HL-60/S4 treated with retinoic acid at 250 ng/mL for 4 days and 3 days (cell line): ENCODE measurements around the gene PRM3.
"Not testable (repeated sequence)": the region's sequence is repeated elsewhere in the genome, so short reads cannot be mapped to it uniquely, and the experiment has no call there.

Experiments used
- in situ Hi-C: fragments of 300-500 bp; cut with MboI; formaldehyde crosslinking; loops from 2 replicates; pipeline ENCODE4 v1.7.0; 2022; ENCODE audit warnings: low sequenced_read_pairs

The PRM3 gene

DNA sequence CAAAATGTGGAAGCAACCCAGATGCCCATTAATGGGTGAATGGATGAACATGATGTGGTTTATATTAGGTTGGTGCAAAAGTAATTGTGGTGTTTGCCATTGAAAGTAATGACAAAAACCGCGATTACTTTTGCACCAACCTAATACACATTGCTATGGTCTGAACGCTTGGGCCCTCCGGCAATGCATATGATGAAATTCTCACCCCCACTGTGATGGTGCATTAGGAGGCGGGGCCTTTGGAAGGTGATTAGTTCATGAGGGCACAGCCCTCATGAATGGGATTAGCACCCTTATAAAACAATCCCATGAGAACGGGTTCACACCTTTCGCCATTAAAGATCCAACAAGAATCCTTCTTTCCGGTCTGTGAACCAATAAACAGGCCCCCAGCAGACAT lies 33.0 kb upstream of the PRM3 start:
- in situ Hi-C loops, result no loop called here

DNA sequence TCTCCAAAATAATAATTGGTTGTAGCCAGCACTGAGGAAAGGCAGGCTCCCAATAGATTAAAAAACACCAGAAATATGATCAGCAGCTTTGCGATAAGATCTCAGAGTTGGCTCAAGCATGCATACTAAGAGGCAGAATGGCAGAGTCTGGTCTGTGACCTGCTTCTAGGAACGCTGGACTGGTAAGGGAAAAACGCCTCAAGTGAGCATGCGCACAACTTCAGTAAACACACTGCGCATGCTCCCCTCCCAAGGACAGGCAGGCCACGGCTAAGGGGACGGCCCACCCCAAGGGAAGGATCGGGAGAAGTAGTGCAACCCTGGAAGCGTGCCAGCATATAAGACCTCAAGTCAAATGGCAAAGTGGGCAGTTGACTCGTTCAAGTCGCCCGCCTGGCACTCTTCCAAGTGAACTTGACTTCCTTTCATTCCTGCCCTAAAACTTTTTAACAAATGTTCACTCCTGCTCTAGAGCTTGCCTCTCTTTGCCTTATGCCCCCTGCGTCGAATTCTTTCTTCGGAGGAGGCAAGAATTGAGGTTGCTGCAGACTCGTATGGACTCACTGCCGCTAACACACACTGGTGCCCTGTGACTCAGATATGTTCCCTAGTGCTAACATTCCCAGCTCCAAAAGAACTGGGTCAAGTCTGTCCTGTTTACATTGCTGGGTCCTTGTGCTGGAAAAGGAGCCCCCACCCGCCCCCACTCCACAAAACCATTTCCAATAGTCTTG lies 30.1 kb upstream of the PRM3 start:
- in situ Hi-C loops, result no loop called here

DNA sequence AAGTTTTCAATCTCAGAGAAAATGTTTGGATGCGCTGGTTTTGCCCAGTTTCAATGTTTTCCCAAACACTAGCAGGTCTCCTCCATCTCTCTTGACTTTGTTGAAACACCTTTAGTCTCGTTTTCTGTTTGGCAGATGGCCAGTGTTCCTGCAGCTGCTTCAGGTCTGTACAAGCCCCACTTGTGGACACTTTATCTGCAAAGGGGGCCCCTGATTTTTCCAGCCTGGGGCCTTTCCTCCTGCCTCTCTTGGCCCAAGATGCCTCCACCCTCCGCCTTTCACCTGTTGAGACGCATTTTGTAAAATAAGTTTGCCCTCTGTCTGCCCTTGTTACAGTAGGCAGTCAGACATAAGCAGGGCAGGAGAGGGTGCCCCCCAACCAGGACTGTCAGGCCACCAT lies 29.5 kb upstream of the PRM3 start:
- in situ Hi-C loops, result no loop called here

DNA sequence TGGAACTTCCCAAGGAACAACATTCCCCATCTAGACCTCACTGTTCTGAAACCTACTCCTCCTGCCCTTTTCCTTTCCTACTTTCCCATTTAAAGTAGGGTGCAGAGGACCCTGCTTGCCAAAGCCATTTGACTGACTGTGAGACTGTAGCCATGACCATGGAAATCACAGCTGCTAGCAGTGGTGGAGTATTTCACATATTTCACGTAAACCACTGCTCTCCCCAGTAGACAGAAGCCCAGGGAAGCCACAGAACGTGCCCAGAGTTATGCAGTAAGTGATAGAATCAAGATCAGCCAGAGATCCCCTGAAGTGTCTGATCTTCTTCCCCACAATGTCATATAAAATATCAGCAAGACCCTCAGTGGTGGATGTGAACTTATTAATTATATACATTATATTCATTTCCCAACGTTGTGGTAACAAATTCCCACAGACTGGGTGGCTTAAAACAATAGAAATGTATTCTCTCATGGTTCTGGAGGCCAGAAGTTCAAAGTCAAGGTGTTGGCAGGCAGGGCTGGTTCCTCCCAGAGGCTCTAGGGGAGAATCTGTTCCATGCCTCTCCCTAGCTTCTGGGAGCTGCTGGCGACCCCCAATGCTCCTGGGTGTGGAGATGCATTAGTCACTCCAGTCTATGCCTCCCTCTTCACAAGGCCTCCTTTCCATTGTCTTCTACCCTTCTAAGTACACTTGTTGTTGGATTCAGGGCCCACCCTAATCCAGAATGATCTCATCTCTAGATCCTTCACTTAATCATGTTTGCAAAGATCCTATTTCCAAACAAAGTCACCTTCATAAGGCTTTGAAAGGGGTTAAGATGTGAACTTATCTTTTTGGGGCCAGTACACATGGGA lies 28.4 kb upstream of the PRM3 start:
- in situ Hi-C loops, result no loop called here

DNA sequence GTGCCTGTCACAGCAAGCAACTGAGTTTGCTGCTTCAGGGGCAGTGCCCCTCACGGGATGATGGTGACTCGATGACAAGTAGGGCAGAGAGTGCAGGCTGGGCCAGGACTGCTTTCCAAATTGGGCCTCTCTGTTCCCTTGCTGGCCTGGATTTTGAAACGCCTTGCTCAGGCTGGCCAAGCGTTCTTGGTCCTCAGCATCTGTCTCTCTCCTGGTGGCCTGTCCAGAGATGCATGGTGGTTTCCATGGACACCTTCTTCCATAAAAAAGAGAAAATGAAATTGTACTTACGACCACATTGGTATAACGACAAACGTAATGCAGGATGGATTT lies 27.1 kb upstream of the PRM3 start:
- in situ Hi-C loops, result no loop called here

DNA sequence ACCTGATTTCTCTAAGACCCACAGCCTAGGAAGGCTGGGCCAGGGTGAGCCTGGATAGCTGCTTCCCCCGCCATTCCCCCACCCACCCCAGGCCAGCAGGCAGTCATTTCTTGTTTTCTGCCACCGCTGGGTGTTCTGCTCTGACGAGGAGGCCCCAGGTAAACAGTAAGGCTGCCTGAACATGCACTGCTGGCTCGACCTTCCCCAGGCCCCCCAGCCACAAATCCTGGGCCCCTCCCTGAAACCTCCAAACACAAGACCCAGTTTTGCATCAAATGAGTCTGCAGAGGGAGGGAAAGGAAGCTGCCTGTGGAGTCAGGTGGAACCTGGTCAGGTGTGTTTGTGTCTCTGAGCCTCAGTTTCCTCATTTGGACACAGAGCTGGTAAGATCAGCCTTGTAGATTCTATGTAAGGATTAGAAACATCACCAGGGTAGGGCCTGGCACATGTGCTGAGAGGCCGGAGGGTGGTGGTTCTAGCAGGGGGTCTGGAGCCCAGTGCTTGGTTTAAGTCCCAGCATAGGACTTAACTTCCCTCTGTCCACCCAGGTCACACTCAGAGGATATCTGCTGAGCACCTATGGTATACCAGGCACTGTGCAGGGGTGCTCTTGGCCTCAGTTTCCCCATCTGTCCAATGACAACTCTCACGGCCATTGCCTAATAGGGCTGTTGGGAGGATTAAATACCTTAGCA lies 26.6 kb upstream of the PRM3 start:
- in situ Hi-C loops, result no loop called here

DNA sequence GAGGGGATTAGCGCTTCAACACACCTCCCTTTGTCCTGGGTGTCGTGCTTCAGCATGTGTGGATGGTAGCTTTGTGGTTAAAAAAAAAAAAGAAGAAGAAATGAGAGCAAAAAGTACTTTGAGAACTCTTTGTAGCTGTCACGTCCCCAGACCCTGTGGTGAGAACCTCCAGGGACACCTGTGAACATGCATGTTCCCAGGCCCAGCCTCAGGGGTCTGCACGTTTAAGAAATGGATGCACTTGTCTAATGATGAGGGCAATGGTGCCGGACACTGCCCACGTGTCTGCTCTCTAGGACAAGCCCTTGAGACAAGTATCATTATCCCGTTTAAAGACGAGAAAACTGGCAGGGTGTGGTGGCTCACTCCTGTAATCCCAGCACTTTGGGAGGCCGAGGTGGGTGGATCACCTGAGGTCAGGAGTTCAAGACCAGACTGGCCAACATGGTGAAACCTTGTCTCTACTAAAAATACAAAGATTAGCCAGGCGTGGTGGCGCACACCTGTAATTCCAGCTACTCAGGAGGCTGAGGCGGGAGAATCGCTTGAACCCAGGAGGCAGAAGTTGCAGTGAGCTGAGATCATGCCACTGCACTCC lies 25.6 kb upstream of the PRM3 start:
- in situ Hi-C loops, result not testable (repeated sequence)

DNA sequence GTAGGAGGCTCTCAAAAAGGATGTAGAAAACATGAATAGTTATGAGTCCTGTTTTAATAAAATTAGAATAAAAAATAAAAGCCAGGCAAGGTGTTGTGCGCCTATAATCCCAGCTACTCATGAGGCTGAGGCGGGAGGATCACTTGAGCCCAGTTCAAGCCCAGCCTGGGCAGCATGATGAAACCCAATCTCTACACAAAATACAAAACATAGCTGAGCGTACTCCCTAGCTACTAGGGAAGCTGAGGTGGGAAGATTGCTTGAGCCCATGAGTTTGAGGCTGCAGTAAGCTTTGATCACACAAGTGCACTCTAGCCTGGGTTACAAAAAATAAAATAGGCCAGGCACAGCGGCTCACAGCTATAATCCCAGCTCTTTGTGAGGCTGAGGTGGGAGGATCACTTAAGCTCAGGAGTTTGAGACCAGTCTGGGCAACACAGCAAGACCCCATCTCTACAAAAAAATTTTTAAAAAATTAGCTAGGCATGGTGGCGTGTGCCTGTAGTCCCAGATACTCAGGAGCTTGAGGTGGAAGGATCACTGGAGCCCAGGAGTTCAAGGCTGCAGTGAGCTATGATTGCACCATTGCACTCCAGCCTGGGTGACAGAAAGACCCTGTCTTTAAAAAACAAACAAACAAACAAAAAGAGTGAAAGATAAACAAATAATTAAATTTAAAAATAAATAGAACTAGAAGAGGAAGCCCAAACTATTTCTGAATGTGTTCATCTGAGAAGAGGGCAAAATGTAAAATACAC lies 24.9 kb upstream of the PRM3 start:
- in situ Hi-C loops, result no loop called here

DNA sequence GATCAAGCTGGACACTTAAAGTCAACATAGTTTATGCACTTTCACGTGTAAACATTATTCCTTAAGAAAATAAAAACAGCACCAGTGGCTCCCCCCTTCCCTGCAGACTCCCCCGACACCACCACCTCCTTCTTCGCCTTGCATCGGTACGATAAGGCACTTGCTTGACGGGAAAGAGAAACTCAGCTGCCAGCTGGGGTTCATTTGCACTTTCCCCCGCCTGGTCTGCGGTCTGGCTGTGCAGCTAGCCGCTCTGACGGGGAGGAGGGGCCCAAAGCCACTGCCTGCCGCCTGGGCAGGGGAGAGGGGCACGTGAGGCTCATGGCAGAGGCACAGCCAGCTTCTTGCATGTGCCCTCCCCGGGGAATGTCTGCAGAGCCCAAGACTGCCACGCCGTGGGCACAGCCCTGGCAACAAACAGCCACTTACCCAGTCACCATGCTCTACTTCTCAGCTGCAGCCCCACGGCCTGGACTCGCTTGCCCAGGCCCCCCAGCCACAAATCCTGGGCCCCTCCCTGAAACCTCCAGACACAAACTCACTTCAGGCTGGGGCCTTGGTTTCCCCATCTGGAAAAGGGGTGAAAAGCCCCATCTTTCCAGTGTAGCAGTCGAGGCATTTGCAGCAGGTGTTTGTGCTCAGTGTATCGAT lies 24.2 kb upstream of the PRM3 start:
- in situ Hi-C loops, result no loop called here

DNA sequence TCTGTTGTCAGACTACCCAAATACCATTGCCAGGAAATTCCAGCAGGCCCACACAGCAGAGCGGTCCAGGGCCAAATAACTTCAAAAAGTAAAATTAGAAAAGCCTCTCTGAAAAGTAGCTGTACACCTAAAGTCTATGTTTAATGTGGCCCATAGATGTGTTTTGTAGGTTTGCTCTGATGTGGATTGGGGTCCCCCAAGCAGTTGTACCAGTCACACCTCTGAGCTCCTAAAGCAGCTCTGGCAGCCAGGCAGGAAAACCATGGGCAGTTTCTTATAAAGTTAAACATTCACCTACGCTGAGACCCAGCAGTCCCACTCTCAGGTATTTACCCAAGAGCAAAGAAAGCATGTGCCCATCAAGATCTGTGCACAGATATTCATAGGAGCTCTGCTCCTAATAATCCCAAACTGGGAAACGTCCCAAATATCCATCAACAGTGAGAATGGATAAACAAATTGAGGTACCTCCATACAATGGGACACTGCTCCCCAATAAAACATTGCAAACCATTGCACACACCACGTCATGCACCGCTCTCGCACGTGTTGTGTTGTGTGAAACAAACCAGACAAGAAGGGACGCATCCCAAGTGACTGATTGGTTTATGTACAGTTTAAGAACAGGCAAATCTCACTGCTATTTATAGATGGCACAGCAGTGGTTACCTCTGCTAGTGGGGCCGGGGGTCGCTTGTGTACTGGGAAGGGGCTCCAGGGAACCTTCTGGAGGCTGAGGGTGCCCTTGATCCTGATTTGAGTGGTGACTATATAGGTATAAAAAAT lies 23.5 kb upstream of the PRM3 start:
- in situ Hi-C loops, result no loop called here

DNA sequence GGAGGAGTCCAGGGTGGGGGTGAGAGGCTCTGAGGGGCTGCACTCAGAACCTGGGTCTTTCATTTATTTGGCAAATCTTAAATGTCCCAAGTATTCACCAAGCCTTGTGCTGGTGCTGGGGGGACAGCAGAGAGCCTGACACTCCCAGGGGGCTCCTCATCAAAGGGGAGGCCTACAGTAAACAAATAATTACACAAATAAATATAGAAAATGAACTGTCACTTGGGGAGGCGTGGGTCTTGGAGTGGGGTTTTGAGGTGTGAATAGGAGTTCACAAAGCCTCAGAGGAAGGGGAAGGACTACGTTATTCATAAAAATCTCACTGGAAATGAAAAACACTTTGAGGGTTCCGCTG lies 22.9 kb upstream of the PRM3 start:
- in situ Hi-C loops, result no loop called here

DNA sequence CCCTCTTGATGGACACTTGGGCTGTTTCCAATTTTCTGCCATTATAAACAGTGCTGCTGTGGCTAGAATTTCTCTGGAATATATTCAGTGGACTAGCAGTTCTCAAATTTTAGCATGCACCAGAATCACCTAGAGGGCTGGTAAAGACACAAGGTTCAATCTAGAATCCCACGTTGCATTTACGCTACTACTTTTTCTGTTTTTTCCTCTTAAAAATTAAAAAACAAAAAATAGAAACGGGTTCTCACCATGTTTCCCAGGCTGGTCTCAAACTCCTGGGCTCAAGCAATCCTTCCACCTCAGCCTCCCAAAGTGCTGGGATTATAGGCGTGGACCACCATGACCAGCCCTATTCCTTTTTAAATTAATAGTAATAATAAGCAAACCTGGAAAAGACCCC lies 22.2 kb upstream of the PRM3 start:
- in situ Hi-C loops, result no loop called here

DNA sequence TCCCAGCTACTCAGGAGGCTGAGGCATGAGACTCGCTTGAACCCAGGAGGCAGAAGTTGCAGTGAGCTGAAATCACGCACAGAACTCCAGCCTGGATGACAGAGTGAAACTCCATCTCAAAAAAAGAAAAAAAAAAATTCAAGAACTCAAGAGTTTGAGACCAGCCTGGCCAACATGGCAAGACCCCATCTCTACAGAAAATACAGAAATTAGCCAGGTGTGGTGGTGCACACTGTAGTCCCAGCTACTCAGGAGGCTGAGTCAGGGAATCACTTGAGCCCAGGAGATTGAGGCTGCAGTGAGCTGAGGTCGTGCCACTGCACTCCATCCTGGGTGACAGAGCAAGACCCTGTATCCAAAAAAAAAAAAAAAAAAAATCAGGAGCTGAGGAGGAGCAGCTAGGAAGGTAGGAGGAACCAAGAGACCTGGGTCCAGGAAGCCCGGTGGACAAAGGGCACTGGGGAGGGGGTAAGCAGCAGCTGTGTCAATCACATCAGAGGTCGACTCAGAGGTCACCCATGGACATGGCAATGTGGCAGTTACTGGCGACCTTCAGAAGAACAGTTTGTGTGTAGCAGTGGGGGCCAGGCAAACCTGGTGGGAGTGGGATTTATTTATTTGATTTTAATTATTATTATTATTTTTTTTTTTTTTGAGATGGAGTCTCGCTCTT lies 18.8 kb upstream of the PRM3 start:
- in situ Hi-C loops, result no loop called here

DNA sequence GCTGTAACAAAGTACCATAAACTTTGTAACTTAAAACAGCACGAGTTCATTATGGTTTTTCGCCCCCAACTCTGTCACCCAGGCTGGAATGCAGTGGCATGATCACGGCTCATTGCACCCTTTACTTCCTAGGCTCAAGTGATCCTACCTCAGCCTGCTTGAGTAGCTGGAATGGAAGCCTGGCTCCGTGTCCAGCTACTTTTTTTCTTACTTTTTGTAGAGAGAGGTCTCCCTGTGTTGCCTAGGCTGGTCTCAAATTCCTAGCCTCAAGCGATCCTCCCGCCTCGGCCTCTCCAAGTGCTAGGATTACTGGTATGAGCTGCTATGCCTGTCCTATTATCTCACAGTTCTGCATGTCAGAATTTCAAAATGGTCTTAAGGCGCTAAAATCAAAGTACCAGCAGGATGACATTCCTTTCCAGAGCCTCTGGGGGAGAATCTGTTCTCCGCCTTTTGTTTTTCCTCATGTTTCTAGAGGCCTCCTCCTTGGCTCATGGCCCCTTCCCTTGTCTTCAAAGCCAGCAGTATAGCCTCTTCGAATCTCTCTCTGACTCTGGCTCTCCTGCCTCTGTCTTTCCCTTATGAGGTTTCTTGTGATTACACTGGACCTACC lies 17.8 kb upstream of the PRM3 start:
- in situ Hi-C loops, result no loop called here

DNA sequence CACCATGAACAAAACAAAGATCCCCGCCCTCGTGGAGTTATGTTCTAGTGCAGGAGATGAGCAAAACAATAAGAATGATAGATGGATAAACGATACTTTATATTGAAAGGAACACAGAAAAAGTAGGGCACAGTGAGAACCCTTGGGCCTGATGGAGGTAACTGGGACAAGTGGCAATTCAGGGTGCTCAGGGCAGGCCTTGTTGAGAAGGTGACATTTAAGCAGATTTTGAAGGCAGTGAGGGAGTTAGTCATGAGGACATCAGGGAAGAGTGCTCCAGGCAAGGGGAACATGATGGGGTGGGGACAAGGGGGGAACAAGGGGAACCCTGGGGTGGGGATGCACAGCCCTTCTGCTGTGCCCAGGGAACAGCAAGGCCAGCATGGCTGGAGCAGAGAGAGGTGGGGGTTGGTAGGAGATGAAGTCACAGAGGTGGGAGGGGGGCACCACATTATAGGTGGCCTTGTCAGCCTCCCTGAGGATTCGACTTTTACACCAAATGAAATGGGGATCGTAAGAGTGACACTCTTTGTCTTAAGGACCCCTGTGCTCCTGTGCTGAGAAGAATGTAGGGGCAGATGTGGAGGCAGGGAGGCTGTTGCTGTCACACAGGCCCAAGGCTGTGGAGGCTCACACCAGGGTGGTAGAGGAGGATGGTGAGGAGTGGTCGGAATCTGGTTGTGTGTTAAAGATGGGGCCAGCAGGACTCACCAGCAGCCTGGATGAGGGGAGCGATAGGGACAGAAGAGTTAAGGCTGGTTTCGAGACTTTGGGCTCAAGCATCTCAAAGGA lies 16.9 kb upstream of the PRM3 start:
- in situ Hi-C loops, result no loop called here

DNA sequence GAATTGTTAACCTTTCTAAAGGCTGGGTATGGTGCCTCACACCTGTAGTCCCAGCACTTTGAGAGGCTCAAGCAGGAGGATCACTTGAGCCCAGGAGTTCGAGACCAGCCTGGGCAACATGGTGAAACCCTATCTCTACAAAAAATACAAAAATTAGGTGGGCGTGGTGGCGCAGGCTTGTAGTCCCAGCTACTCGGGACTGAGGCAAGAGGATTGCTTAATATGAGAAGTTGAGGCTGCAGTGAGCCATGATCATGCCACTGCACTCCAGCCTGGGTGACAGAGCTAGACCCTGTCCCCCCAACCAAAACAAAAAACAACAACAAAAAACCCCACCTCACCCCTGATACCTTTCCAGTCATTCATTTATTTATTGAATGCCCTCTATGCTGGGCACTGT lies 16.3 kb upstream of the PRM3 start:
- in situ Hi-C loops, result not testable (repeated sequence)

DNA sequence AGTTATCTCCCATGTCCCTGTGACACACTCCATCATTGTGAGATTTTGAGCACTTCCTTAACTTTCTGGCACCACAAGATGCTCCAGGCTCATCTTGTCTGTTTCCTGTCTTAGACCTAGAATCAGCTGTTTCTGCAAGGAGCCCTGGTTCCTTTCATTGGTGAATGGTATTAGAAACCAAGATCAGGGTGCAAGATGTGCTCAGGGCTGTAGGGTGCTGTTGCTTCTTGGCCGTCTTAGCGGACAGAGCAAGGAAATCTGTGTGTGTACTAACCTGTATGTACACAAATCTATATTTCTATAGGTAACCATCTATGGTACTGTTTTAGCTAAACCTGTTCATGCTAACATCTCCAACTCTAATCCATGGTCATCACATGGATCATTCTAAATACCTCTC lies 15.8 kb upstream of the PRM3 start:
- in situ Hi-C loops, result no loop called here

DNA sequence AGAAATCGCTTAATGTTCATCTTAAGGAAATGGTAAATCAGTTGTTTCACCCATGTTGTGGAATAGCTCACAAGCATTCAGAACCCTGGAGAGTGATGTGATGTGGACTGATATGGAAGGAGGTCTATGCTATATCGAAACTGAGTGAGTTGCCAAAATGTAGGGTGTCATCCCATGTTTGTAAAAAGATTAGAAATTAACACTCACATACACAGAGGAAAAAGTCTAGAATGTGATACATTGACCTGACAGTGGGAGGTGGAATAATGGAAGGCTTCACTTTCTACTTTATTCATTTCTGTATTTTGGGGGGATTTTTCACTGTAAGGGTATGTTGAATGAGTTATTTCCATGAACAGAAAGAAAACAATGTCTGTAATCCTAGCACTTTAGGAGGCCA lies 12.4 kb upstream of the PRM3 start:
- in situ Hi-C loops, result no loop called here
